K562 (cell line): Measurements from ENCODE around the gene NDUFB7. TPM values are rescaled to one million over a fixed set of nuclear protein-coding genes. Genes with fewer than 3 reads are reported as not detected.

Source experiments
- BACH1 ChIP-seq: fragments of 200-800 bp; sonication (Bioruptor generic); IDR thresholded peaks from 2 replicates; pipeline ENCODE4 v1.6.1; 2016; ENCODE audit warnings: missing genetic modification characterization, missing compliant biosample characterization
- CBX2 ChIP-seq: fragments of 200-600 bp; sonication (generic); IDR thresholded peaks from one replicate; pipeline ENCODE4 v1.6.1; 2012; ENCODE audit warnings: mild to moderate bottlenecking, low read length, inconsistent platforms; ENCODE audit not compliant: insufficient read depth, poor library complexity, severe bottlenecking
- EGR1 ChIP-seq: fragments of 450-650 bp; conservative IDR thresholded peaks from 2 replicates; pipeline ENCODE4 v1.6.1; 2017; ENCODE audit warnings: mild to moderate bottlenecking
- ELF1 ChIP-seq: fragments of 200-800 bp; sonication (Bioruptor generic); IDR thresholded peaks from 2 replicates; pipeline ENCODE4 v1.6.1; 2016; ENCODE audit warnings: missing genetic modification characterization, missing compliant biosample characterization
- EP400 ChIP-seq: fragments of 450-650 bp; IDR thresholded peaks from 2 replicates; pipeline ENCODE4 v1.6.1; 2017; ENCODE audit warnings: antibody characterized with exemption, mild to moderate bottlenecking, moderate library complexity
- FOS ChIP-seq: IDR thresholded peaks from 3 replicates; pipeline ENCODE4 v1.6.1; 2011; ENCODE audit not compliant: insufficient read length; ENCODE audit errors: extremely low read depth
- GTF2E2 ChIP-seq: fragments of 200-800 bp; sonication (Bioruptor generic); IDR thresholded peaks from 2 replicates; pipeline ENCODE4 v1.6.1; 2016; ENCODE audit warnings: missing genetic modification characterization, missing compliant biosample characterization
- HNRNPUL1 ChIP-seq: fragments of 200-400 bp; formaldehyde crosslinking; IDR thresholded peaks from 2 replicates; pipeline ENCODE4 v1.6.1; 2017; ENCODE audit warnings: low read length
- MTA2 ChIP-seq: fragments of 450-650 bp; IDR thresholded peaks from 2 replicates; pipeline ENCODE4 v1.6.1; 2016; ENCODE audit warnings: low read depth
- NCOA4 ChIP-seq: fragments of 450-650 bp; IDR thresholded peaks from 2 replicates; pipeline ENCODE4 v1.6.1; 2018; ENCODE audit warnings: mild to moderate bottlenecking; ENCODE audit not compliant: partially characterized antibody
- NRF1 ChIP-seq, 2 experiments: fragments of 450-650 bp; IDR thresholded peaks in 1 of 2; conservative IDR thresholded peaks in 1 of 2; 2 replicates each; pipeline ENCODE4 v1.6.1; 2014; ENCODE audit warnings: mild to moderate bottlenecking in 2 of 2
- PRPF4 ChIP-seq: fragments of 200-400 bp; formaldehyde crosslinking; IDR thresholded peaks from one replicate; pipeline ENCODE4 v1.6.1; 2017; ENCODE audit warnings: low read length, low read depth, mild to moderate bottlenecking; ENCODE audit not compliant: insufficient read depth, poor library complexity, severe bottlenecking
- SIRT6 ChIP-seq: IDR thresholded peaks from one replicate; pipeline ENCODE4 v1.6.1; 2012; ENCODE audit warnings: low read depth, mild to moderate bottlenecking, control low read depth, inconsistent platforms, low read length, moderate library complexity
- SMAD2 ChIP-seq: fragments of 150-350 bp; IDR thresholded peaks from 2 replicates; pipeline ENCODE4 v1.6.1; 2014; ENCODE audit warnings: low read depth, mild to moderate bottlenecking, low read length
- SOX6 ChIP-seq: fragments of 450-650 bp; IDR thresholded peaks from 2 replicates; pipeline ENCODE4 v1.6.1; 2014; ENCODE audit warnings: mild to moderate bottlenecking
- TOE1 ChIP-seq, 2 experiments: fragments of 450-650 bp in 1 of 2; sonication (generic) in 1 of 2; formaldehyde crosslinking in 1 of 2; IDR thresholded peaks; 2 replicates each; pipeline versions ENCODE4 v1.7.1 to v1.8.0; 2016 to 2022; ENCODE audit warnings: borderline replicate concordance in 2 of 2, mild to moderate bottlenecking in 2 of 2, antibody characterized with exemption in 1 of 2, inconsistent platforms in 1 of 2, low read depth in 1 of 2, missing genetic modification reagents in 1 of 2, moderate library complexity in 1 of 2
- U2AF2 ChIP-seq: fragments of 200-400 bp; formaldehyde crosslinking; optimal IDR thresholded peaks from 2 replicates; pipeline ENCODE3; 2017; ENCODE audit warnings: low read depth, mild to moderate bottlenecking, low read length
- ZNF253 ChIP-seq: fragments of 250-450 bp; sonication (Bioruptor Pico); conservative IDR thresholded peaks from 2 replicates; pipeline ENCODE4 v1.6.1; 2021; ENCODE audit warnings: mild to moderate bottlenecking
- ZNF324 ChIP-seq: fragments of 250-450 bp; sonication (Bioruptor Pico); IDR thresholded peaks from 2 replicates; pipeline ENCODE4 v1.4.0; 2020; ENCODE audit warnings: mild to moderate bottlenecking
- polyA plus RNA-seq, 8 experiments: library from polyadenylated mRNA; depleted of rRNA in 4 of 8; stranded (reverse) in 5 of 8; unstranded in 3 of 8; fragments of >200 nt; fragmentation: Nextera tagmentation in 2 of 8; fragmentation: Illumina TruSeq in 1 of 8; extraction: Ambion mirVana in 2 of 8; extraction: Trizol in 1 of 8; gene quantifications; 2 replicates each; pipeline versions ENCODE4 v1.2.1 to v1.2.3, GENCODE V29; 2011 to 2014; ENCODE audit warnings: inconsistent platforms in 1 of 8, missing spikeins in 1 of 8
- total RNA-seq, 7 experiments: library from RNA; depleted of rRNA in 6 of 7; stranded (reverse); fragments of >200 nt in 6 of 7; fragmentation: Illumina TruSeq in 2 of 7; extraction: Trizol in 2 of 7; gene quantifications; 2 replicates each; pipeline versions ENCODE4 v1.2.1 to v1.2.3, GENCODE V29; 2011 to 2021; ENCODE audit warnings: low replicate concordance in 1 of 7
- TF ChIP-seq, protein P1 (sequence below): sonication (generic); formaldehyde crosslinking; IDR thresholded peaks from 2 replicates; pipeline ENCODE4 v1.8.0; 2022; ENCODE audit warnings: mild to moderate bottlenecking, missing genetic modification reagents, borderline replicate concordance
- TF ChIP-seq, protein P2 (sequence below): fragments of 450-650 bp; IDR thresholded peaks from 2 replicates; pipeline ENCODE4 v1.7.1; 2018; ENCODE audit warnings: mild to moderate bottlenecking, low read depth; ENCODE audit not compliant: partially characterized antibody
- TF ChIP-seq, protein P3 (sequence below): fragments of 250-450 bp; sonication (Bioruptor Pico); IDR thresholded peaks from 2 replicates; pipeline ENCODE4 v1.4.0; 2020

Gene NDUFB7
- total and polyA plus RNA-seq, 9 of the 15 experiments (the other 6 are each of a cell fraction or from before 2014, with no cell fraction given): 14.9 to 842 (median 137) TPM

DNA sequence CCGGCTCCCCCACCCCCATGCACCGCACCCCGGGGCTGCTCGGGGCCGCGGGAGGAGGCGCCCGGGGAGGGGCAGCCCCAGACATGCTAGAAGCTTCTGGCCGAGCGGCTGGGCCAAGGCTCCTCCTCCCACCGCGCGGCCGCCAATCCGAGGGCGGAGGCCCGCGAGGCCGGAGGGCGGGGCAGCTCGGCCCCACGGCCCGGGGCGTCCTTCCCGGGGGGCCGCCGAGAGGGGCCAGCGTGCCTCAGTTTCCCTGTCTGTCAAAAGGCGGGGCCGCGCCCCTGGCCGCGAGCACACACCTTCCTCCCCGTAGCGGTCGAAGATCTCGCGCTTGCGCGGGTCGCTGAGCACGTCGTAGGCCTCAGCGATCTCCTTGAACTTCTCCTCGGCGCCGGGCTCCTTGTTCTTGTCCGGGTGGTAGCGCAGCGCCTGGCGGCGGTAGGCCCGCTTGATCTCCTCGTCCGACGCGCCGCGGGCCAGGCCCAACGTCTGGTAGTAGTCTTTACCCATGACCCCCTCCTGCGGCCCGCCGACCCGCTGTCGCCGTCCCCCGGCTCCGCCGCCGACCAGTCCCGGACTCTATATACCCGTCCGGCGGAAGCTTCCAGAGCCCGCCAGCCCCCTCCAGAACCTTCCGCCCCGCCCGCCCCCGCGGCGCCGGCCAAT is 53.9 kb downstream of the NDUFB7 start, which contains the start of gene DNAJB1 (continued):
- TF ChIP-seq BACH1 (tag): no peak
- no peak for TF ChIP-seq SIRT6
- no peak for TF ChIP-seq MTA2
- TF ChIP-seq, protein P1, sequence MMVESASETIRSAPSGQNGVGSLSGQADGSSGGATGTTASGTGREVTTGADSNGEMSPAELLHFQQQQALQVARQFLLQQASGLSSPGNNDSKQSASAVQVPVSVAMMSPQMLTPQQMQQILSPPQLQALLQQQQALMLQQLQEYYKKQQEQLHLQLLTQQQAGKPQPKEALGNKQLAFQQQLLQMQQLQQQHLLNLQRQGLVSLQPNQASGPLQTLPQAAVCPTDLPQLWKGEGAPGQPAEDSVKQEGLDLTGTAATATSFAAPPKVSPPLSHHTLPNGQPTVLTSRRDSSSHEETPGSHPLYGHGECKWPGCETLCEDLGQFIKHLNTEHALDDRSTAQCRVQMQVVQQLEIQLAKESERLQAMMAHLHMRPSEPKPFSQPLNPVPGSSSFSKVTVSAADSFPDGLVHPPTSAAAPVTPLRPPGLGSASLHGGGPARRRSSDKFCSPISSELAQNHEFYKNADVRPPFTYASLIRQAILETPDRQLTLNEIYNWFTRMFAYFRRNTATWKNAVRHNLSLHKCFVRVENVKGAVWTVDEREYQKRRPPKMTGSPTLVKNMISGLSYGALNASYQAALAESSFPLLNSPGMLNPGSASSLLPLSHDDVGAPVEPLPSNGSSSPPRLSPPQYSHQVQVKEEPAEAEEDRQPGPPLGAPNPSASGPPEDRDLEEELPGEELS: peak; percentile 21; the same call in 1 of the 2 replicates
- no peak for TF ChIP-seq HNRNPUL1
- TF ChIP-seq SMAD2: no peak
- TF ChIP-seq EGR1: 0 out of 2 replicates have a peak, but pooled peaks have one; percentile 13
- no peak for TF ChIP-seq ZNF253 (CRISPR knock-in tag)
- peak; percentile 86; the same call in 1 of the 2 replicates for TF ChIP-seq GTF2E2 (tag)
- no peak for TF ChIP-seq NCOA4
- TF ChIP-seq TOE1 (IDR thresholded peaks at IDR 0.05; ENCODE audit: borderline replicate concordance): no peak
- peak; percentile 83 for TF ChIP-seq TOE1 (CRISPR knock-in tag; IDR thresholded peaks at IDR 0.05; ENCODE audit: borderline replicate concordance, low read depth)
- TF ChIP-seq SOX6: peak; percentile 35; the same call in 1 of the 2 replicates
- TF ChIP-seq, protein P2, sequence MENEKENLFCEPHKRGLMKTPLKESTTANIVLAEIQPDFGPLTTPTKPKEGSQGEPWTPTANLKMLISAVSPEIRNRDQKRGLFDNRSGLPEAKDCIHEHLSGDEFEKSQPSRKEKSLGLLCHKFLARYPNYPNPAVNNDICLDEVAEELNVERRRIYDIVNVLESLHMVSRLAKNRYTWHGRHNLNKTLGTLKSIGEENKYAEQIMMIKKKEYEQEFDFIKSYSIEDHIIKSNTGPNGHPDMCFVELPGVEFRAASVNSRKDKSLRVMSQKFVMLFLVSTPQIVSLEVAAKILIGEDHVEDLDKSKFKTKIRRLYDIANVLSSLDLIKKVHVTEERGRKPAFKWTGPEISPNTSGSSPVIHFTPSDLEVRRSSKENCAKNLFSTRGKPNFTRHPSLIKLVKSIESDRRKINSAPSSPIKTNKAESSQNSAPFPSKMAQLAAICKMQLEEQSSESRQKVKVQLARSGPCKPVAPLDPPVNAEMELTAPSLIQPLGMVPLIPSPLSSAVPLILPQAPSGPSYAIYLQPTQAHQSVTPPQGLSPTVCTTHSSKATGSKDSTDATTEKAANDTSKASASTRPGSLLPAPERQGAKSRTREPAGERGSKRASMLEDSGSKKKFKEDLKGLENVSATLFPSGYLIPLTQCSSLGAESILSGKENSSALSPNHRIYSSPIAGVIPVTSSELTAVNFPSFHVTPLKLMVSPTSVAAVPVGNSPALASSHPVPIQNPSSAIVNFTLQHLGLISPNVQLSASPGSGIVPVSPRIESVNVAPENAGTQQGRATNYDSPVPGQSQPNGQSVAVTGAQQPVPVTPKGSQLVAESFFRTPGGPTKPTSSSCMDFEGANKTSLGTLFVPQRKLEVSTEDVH: no peak
- TF ChIP-seq PRPF4: peak; percentile 82
- no peak; the same call in 1 of the 2 replicates for TF ChIP-seq ZNF324 (CRISPR knock-in tag)
- TF ChIP-seq FOS: no peak
- TF ChIP-seq, protein P3, sequence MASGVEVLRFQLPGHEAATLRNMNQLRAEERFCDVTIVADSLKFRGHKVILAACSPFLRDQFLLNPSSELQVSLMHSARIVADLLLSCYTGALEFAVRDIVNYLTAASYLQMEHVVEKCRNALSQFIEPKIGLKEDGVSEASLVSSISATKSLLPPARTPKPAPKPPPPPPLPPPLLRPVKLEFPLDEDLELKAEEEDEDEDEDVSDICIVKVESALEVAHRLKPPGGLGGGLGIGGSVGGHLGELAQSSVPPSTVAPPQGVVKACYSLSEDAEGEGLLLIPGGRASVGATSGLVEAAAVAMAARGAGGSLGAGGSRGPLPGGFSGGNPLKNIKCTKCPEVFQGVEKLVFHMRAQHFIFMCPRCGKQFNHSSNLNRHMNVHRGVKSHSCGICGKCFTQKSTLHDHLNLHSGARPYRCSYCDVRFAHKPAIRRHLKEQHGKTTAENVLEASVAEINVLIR (CRISPR knock-in tag): no peak
- TF ChIP-seq U2AF2: no peak
- peak; percentile 77 for TF ChIP-seq EP400
- no peak for TF ChIP-seq CBX2
- no peak; the same call in 1 of the 2 replicates for TF ChIP-seq ELF1
- no peak; a peak in 2 of 4 replicates for TF ChIP-seq NRF1 (conservative IDR thresholded peaks at IDR 0.05 in 1 of 2, IDR thresholded peaks at IDR 0.05 in 1 of 2)
